Caco-2 (cell line): ENCODE data around the gene KATNB1. TPM values are rescaled to one million over a fixed set of nuclear protein-coding genes. Genes with fewer than 3 reads are reported as not detected.
A peak's percentile ranks its signal among the peaks of the same experiment; 100 is the strongest.

Experiments used
- BruUV-seq: library from RNA; stranded (reverse); fragments of 400-500 nt; replicated peaks from 2 replicates; lab custom pipeline; 2021; lab: Mats Ljungman, UMichigan
- CTCF ChIA-PET: fragments of 300-600 bp; sonication (Branson Sonifier 250); formaldehyde crosslinking; loops from one replicate; lab custom pipeline; 2022; ENCODE audit warnings: antibody characterized with exemption; lab: Charles Lee
- POLR2A ChIA-PET: fragments of 300-600 bp; sonication (Branson Sonifier 250); formaldehyde crosslinking; loops from one replicate; lab custom pipeline; 2022; ENCODE audit warnings: antibody characterized with exemption; lab: Charles Lee
- DNase-seq, 2 experiments: peaks; one replicate each; pipeline versions ENCODE4 v3.0.0 to v3.0.0-alpha.2; 2020 to 2022
- H3K27me3 ChIP-seq: replicated peaks from 2 replicates; pipeline ENCODE4 v1.6.0; 2011; ENCODE audit warnings: low read length; ENCODE audit not compliant: control insufficient read depth, insufficient read depth
- H3K36me3 ChIP-seq: 2 replicates; pipeline ENCODE4 v1.5.1; 2011; ENCODE audit warnings: low read length; ENCODE audit not compliant: control insufficient read depth, insufficient read depth
- H3K4me1 ChIP-seq: fragments of 250-450 bp; sonication (Bioruptor Pico); 2 replicates; pipeline ENCODE4 v1.5.1; 2020; ENCODE audit warnings: mild to moderate bottlenecking
- H3K4me3 ChIP-seq: 2 replicates; pipeline ENCODE4 v1.5.1; 2011; ENCODE audit warnings: low read depth, mild to moderate bottlenecking, control low read depth, low read length
- H3K9me3 ChIP-seq: fragments of 250-450 bp; sonication (Bioruptor Pico); 2 replicates; pipeline ENCODE4 v1.5.1; 2020; ENCODE audit warnings: mild to moderate bottlenecking, moderate library complexity
- H3K27ac Mint-ChIP-seq: one replicate; pipeline ENCODE4 v1.8.0; 2022; ENCODE audit warnings: mixed read lengths; ENCODE audit not compliant: unreplicated experiment
- H3K27me3 Mint-ChIP-seq: one replicate; pipeline ENCODE4 v1.8.0; 2022; ENCODE audit warnings: mixed read lengths; ENCODE audit not compliant: insufficient read depth, unreplicated experiment
- H3K36me3 Mint-ChIP-seq: one replicate; pipeline ENCODE4 v1.8.0; 2022; ENCODE audit warnings: mild to moderate bottlenecking, mixed read lengths; ENCODE audit not compliant: insufficient read depth, unreplicated experiment
- H3K4me1 Mint-ChIP-seq: one replicate; pipeline ENCODE4 v1.8.0; 2022; ENCODE audit warnings: low read depth, mixed read lengths; ENCODE audit not compliant: unreplicated experiment
- H3K4me3 Mint-ChIP-seq: one replicate; pipeline ENCODE4 v1.8.0; 2022; ENCODE audit warnings: mild to moderate bottlenecking, moderate library complexity, mixed read lengths; ENCODE audit not compliant: unreplicated experiment
- H3K9me3 Mint-ChIP-seq: one replicate; pipeline ENCODE4 v1.8.0; 2022; ENCODE audit warnings: mixed read lengths; ENCODE audit not compliant: unreplicated experiment
- intact Hi-C: fragments of 100-400 bp; cut with micrococcal nuclease; formaldehyde crosslinking; loops from one replicate; pipeline ENCODE4 v1.10.0; 2022; ENCODE audit not compliant: unreplicated experiment
- total RNA-seq: library from RNA; stranded (reverse); gene quantifications from 2 replicates; pipeline ENCODE4 v1.2.3, GENCODE V29; 2022
- TF ChIP-seq, protein P1 (sequence below), 2 experiments: fragments of 200-600 bp in 1 of 2; IDR thresholded peaks; 1 replicate in 1 of 2; 2 replicates in 1 of 2; pipeline versions ENCODE4 v1.5.1 to v1.8.0; 2011 to 2022; ENCODE audit warnings: antibody characterized with exemption in 1 of 2, control low read depth in 1 of 2, inconsistent platforms in 1 of 2, low read depth in 1 of 2, low read length in 1 of 2, mild to moderate bottlenecking in 1 of 2, moderate library complexity in 1 of 2; ENCODE audit not compliant: insufficient read depth in 1 of 2, severe bottlenecking in 1 of 2, unreplicated experiment in 1 of 2

Gene KATNB1
- total RNA-seq, 1 experiment from 2014 or later: 32.4 TPM

DNA sequence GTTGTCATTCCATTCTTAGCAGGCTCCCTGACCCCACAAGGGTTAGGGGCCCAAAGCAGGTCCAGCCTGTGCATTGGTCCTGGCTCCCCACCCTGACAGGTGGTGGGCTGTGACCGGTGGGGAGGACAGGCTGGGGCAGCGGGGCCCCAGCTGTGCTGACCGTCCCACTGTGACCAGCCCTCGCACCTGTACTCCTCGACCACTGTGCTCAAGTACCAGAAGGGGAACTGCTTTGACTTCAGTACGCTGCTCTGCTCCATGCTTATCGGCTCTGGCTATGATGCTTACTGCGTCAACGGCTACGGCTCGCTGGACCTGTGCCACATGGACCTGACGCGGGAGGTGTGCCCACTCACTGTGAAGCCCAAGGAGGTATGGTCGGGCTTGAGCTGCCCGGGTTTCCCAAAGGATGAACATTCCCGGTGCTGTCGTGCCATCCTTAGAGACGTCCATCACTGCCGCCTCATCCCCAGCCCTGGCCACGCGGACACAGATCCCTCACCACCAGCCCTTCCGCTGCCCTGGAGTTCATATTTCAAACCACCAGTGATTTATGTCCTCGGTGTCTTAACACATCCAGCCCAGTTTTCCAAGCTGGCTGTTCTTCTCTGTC is 33.7 kb upstream of the KATNB1 start:
- H3K36me3 ChIP-seq: no peaks in the 10 kb centered on the region
- peak in 1 of 2 experiments; percentile 27 for DNase-seq
- Mint-ChIP-seq H3K36me3 (no peaks in the 10 kb centered on the region), H3K4me3 (peak overlapping the region; percentile 45), H3K9me3 (peaks cover 10% of the 10 kb centered on the region), H3K27ac (peak overlapping the region; percentile 97), H3K27me3 (no peaks in the 10 kb centered on the region), H3K4me1 (peaks cover 35% of the 10 kb centered on the region)
- no peak overlapping the region for H3K4me3 ChIP-seq
- intact Hi-C loops: loop anchor here (1.0 to 5.0 kb wide), 3 partner anchors 25 to 35 kb away; partner anchors contain the start of genes ADGRG3 and KATNB1
- no peaks in the 10 kb centered on the region for H3K27me3 ChIP-seq
- ChIA-PET CTCF (interaction anchor here (1.2 to 2.3 kb wide), 6 partner anchors 18 to 111 kb away, joined by 4 to 18 read pairs (median 6); partner anchors contain the start of gene KATNB1), POLR2A (interaction anchor here (0.6 to 2.1 kb wide), 2 partner anchors 34 to 240 kb away, joined by 3 to 18 read pairs; partner anchors contain the start of gene KATNB1)
- H3K4me1 ChIP-seq: peaks cover 58% of the 10 kb centered on the region
- no TSS peak for BruUV-seq
- H3K9me3 ChIP-seq: no peaks in the 10 kb centered on the region
- TF ChIP-seq, protein P1, sequence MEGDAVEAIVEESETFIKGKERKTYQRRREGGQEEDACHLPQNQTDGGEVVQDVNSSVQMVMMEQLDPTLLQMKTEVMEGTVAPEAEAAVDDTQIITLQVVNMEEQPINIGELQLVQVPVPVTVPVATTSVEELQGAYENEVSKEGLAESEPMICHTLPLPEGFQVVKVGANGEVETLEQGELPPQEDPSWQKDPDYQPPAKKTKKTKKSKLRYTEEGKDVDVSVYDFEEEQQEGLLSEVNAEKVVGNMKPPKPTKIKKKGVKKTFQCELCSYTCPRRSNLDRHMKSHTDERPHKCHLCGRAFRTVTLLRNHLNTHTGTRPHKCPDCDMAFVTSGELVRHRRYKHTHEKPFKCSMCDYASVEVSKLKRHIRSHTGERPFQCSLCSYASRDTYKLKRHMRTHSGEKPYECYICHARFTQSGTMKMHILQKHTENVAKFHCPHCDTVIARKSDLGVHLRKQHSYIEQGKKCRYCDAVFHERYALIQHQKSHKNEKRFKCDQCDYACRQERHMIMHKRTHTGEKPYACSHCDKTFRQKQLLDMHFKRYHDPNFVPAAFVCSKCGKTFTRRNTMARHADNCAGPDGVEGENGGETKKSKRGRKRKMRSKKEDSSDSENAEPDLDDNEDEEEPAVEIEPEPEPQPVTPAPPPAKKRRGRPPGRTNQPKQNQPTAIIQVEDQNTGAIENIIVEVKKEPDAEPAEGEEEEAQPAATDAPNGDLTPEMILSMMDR (IDR thresholded peaks at IDR 0.05; ENCODE audit: insufficient read depth in 1 of 2, low read depth in 1 of 2, low read length in 1 of 2, severe bottlenecking in 1 of 2, unreplicated experiment in 1 of 2): no peak

DNA sequence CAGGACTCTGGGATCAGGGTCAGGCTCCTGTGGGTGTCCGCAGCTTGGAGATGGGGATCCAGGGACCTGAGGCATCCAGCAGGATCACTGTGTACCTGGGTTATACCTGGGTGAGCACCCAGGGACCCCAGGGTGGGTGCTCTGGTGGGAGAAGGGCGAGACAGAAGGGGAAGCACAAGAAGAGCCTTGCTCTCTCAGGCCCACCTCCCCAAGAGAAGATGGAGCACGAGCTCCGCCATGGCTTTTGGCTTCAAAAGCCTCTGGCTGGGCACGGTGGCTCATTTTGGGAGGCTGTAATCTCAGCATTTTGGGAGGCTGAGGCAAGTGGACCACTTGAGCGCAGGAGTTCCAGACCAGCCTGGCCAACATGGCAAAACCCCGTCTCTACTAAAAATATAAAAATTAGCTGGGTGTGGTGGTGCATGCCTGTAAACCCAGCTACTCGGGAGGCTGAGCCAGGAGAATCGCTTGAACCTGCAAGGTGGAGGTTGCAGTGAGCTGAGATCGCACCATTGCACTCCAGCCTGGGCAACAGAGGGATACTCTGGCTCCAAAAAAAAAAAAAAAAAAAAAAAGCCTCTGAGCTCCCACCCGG is 32.1 kb upstream of the KATNB1 start:
- CTCF ChIA-PET: interaction anchor here (0.6 to 2.2 kb wide), 9 partner anchors 9 to 116 kb away, joined by 3 to 10 read pairs (median 3); partner anchors contain the start of genes DRC7 and KATNB1
- Histone ChIP-seq H3K9me3 (no peaks in the 10 kb centered on the region), H3K4me1 (peaks cover 58% of the 10 kb centered on the region), H3K36me3 (no peaks in the 10 kb centered on the region), H3K4me3 (no peak overlapping the region), H3K27me3 (no peaks in the 10 kb centered on the region)
- Mint-ChIP-seq H3K9me3 (peaks cover 15% of the 10 kb centered on the region), H3K36me3 (no peaks in the 10 kb centered on the region), H3K4me3 (peak overlapping the region; percentile 64), H3K4me1 (peaks cover 35% of the 10 kb centered on the region), H3K27ac (peak overlapping the region; percentile 87), H3K27me3 (no peaks in the 10 kb centered on the region)
- BruUV-seq: no TSS peak
- intact Hi-C loops: loop anchor here (1.0 to 5.0 kb wide), 2 partner anchors 17 to 36 kb away; partner anchors contain the start of gene ADGRG3
- POLR2A ChIA-PET: interaction anchor here (0.6 to 2.0 kb wide), 9 partner anchors 9 to 458 kb away, joined by 3 to 16 read pairs (median 4); partner anchors contain the start of genes ARL2BP and KATNB1
- TF ChIP-seq, protein P1 (IDR thresholded peaks at IDR 0.05; ENCODE audit: insufficient read depth in 1 of 2, low read depth in 1 of 2, low read length in 1 of 2, severe bottlenecking in 1 of 2, unreplicated experiment in 1 of 2): no peak
- DNase-seq: peak in 1 of 2 experiments; percentile 20
